GM12873 (cell line): ENCODE results near the gene CEMIP.
A peak's percentile ranks its signal among the peaks of the same experiment; 100 is the strongest.

ENCODE experiments used
- CTCF ChIP-seq: IDR thresholded peaks from 2 replicates; pipeline ENCODE4 v1.5.1; 2012; ENCODE audit warnings: low read depth, mild to moderate bottlenecking, moderate library complexity, low read length, control low read depth; ENCODE audit not compliant: insufficient read depth; ENCODE audit errors: missing control alignments

The CEMIP gene

GRCh38 chr15:80778964-80779657, at the start of gene CEMIP:
TSS of gene CEMIP (plus strand) at chr15:80779370. CDS start at chr15:80873880, 94,510 bp downstream.
- peak; percentile 58 for TF ChIP-seq CTCF

GRCh38 chr15:80730387-80730786, 48.8 kb upstream of the CEMIP start:
- no peak for TF ChIP-seq CTCF

GRCh38 chr15:80730926-80731325, 48.2 kb upstream of the CEMIP start:
- TF ChIP-seq CTCF = no peak

GRCh38 chr15:80732167-80732566, 47.0 kb upstream of the CEMIP start:
- TF ChIP-seq CTCF = no peak

- TF ChIP-seq CTCF = no peak
These were observed 46.4 kb upstream of the CEMIP start for GRCh38 chr15:80732818-80733217.

- no peak for TF ChIP-seq CTCF
These were observed 45.7 kb upstream of the CEMIP start for GRCh38 chr15:80733460-80733859.

GRCh38 chr15:80735344-80735743, 43.8 kb upstream of the CEMIP start:
- no peak for TF ChIP-seq CTCF
